Mesenteric fat pad (tissue), 1 donor: ENCODE measurements around the gene MINPP1. TPM values are rescaled to one million over a fixed set of nuclear protein-coding genes. Genes with fewer than 3 reads are reported as not detected.
"Not testable (repeated sequence)": the region's sequence is repeated elsewhere in the genome, so short reads cannot be mapped to it uniquely, and the experiment has no call there.

Experiments
- DNase-seq: peaks from one replicate; pipeline ENCODE4 v3.0.0-alpha.2; 2020; ENCODE audit warnings: low spot score
- long read RNA-seq: library from polyadenylated mRNA; unstranded; transcript quantifications from one replicate; pipeline ENCODE4 v2.0.0, GENCODE V29; 2020
- total RNA-seq: library from RNA; stranded (reverse); fragmentation: NEBNext Ultra II Directional; extraction: Animal tissue kit (Norgen Biotek cat#: 25700); gene quantifications from one replicate; pipeline ENCODE4 v1.2.1, GENCODE V29; 2021
- donor health status: DM: yes; HTN: yes; CAD: no.

The MINPP1 gene, protein sequence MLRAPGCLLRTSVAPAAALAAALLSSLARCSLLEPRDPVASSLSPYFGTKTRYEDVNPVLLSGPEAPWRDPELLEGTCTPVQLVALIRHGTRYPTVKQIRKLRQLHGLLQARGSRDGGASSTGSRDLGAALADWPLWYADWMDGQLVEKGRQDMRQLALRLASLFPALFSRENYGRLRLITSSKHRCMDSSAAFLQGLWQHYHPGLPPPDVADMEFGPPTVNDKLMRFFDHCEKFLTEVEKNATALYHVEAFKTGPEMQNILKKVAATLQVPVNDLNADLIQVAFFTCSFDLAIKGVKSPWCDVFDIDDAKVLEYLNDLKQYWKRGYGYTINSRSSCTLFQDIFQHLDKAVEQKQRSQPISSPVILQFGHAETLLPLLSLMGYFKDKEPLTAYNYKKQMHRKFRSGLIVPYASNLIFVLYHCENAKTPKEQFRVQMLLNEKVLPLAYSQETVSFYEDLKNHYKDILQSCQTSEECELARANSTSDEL
- total RNA-seq: 12.1 TPM
- long read RNA-seq, transcript MINPP1-202 (5 exons, 2,415 nt): major isoform, 65 of 67 reads
- long read RNA-seq, partial matches to known transcripts: 0 of 67 reads
- long read RNA-seq, other reads (novel, unspliced or antisense): 2 of 67 reads

DNA sequence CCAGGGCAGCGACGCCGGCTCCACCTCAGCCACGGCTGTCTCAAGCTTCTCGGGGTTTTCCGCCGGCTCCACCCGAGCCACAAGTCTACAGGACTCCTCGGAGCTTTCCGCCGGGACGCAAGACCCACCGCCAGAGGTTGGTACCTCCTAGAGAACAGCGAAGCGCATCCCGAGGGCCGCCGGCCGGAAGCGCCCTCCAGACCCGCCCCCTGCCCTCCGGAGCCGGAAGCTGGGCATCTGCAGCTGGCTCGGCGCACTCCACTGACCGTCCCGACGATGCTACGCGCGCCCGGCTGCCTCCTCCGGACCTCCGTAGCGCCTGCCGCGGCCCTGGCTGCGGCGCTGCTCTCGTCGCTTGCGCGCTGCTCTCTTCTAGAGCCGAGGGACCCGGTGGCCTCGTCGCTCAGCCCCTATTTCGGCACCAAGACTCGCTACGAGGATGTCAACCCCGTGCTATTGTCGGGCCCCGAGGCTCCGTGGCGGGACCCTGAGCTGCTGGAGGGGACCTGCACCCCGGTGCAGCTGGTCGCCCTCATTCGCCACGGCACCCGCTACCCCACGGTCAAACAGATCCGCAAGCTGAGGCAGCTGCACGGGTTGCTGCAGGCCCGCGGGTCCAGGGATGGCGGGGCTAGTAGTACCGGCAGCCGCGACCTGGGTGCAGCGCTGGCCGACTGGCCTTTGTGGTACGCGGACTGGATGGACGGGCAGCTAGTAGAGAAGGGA is at the start of gene MINPP1:
TSS of gene MINPP1 (plus strand) at position 254 of the 726 bp plus-strand sequence. CDS start at position 277, 23 bp downstream.
- DNase-seq: peak; percentile 93

DNA sequence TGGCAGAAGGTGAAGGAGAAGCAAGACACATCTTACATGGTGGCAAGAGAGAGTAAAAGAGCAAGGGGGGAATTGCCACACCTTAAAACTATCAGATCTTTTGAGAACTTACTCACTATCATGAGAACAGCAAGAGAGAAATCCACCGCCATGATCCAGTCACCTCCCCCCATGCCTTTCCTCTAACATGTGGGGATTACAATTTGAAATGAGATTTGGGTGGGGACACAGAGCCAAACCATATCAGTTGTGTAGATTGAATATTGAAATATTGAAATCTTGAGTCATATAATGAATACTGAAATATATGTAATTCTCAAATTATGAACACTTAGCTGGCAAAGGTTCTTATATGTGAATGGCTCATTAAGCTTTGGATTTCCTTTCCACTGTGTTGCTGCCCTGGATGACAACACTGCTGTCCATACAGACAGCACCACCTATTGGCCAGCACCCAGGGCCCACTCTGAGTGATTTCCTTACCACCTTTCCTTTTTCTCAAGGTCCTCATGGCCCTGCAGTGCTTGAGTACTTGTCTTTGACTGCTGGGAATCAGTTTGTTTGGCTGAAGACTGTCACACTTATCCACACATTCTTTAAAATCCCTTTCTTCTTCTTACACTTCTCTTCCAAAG is 48.0 kb upstream of the MINPP1 start:
- not testable (repeated sequence) for DNase-seq

DNA sequence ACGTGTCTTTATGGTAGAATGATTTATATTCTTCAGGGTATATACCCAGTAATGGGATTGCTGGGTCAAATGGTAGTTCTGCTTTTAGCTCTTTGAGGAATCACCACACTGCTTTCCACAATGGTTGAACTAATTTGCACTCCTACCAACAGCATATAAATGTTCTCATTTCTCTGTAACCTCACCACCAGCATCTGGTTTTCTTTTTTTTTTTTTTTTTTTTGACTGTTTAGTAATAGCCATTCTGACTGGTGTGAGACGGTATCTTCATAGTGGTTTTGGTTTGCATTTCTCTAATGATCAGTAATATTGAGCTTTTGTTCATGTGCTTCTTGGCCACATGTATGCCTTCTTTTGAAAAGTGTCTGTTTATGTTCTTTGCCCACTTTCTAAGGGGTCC is 42.9 kb upstream of the MINPP1 start:
- DNase-seq: not testable (repeated sequence)

DNA sequence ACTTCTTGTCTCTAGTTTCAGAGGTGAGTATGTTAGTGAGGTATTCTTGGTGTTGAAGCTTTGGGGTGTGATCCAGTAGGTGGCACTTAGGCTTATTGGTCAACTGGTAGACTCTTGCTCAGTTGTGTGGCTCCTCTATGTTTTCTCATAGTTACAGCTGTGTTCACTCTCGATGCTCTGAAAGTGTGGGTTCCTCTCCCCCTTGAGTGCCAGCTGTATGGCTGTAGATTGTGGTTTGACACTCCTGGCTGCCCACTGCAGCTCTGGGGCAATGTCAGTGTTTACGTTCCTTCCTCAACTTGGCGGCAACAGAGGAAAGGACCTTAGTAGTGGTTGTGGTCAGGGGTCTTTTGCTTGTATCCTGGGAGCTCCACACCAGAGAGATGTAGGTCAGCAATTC is 37.8 kb upstream of the MINPP1 start:
- not testable (repeated sequence) for DNase-seq

DNA sequence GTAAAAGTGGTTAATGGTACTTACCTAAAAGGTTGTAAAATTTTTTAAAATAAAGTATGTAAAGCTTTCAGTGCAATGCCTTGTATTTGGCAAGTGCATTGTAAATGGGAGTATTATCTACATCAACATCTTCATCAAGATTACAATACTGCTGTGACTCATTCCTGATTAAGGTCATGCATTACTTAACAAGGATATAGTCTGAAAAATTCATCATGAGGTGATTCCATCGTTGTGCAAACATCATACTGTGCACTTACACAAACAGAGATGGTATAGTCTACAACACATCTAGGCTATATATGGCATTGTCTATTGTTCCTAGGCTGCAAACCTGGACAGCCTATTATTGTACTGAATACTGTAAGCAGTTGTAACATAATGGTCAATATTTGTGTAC is 16.0 kb upstream of the MINPP1 start:
- not testable (repeated sequence) for DNase-seq

DNA sequence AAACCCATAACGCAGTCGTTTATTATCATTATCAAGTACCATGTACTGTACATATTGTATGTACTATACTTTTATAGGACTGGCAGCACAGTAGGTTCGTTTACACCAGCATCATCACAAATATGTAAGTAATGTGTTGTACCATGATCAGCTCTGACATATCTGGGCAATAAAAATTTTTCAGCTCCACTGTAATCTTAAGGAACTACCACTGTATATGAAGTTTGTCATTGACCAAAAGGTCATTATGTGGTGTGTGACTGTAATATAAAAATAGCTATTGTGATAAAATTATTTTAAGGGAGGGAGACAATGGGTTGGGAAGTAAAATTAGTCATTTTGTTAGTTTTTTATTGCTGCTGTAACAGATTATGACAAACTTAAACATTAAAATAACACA is 14.4 kb upstream of the MINPP1 start:
- not testable (repeated sequence) for DNase-seq

DNA sequence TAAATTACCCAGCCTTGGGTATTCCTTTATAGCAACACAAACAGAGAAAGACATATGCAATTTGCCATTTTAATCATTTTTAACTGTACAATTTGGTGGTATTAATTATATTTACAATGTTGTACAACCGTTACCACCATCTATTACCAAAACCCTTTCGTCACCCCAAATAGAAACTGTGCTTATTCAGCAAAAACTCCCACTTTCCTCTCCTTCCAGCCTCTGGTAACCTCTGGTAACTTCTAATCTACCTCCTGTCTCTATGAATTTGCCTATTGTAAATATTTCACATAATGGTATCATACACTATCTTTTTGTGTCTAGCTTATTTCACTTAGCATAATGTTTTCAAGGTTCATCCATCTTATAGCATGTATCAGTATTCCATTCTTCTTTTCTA is 12.2 kb upstream of the MINPP1 start:
- DNase-seq: not testable (repeated sequence)

DNA sequence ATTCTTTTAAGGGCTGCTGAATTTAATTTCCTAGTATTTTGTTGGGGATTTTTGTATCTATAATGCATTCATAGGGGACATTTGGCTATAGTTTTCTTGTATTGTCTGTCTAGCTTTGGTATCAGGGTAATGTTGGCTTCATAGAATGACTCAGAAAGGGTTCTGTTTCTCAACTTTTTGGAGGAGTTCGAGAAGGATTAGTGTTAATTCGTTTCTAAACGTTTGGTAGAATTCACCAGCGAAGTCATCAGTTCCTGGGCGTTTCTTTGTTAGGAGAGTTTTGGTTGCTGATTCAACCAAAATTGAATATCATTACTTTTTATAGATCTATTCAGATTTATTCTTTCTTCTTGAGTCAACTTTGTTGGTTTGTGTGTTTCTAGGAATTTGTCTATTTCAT is 9.2 kb upstream of the MINPP1 start:
- not testable (repeated sequence) for DNase-seq

DNA sequence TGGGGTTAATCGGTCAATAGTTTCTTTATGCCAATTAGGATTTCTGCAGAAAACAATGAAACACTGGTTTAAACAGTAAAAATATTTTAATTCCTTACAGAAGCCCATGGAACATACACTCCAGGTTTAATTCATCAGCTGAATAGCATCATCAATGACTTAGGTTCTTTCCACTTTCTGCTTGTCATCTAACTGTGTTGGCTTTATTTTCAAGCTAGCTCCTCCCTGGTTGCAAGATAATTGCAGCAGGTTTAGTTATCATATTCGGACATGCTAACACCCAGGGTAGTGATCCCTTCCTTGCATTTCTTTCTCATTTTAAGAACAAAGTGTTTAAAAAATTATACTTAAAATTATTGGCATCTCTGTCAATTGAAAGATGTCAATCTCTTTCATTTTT is 7.3 kb upstream of the MINPP1 start:
- not testable (repeated sequence) for DNase-seq

DNA sequence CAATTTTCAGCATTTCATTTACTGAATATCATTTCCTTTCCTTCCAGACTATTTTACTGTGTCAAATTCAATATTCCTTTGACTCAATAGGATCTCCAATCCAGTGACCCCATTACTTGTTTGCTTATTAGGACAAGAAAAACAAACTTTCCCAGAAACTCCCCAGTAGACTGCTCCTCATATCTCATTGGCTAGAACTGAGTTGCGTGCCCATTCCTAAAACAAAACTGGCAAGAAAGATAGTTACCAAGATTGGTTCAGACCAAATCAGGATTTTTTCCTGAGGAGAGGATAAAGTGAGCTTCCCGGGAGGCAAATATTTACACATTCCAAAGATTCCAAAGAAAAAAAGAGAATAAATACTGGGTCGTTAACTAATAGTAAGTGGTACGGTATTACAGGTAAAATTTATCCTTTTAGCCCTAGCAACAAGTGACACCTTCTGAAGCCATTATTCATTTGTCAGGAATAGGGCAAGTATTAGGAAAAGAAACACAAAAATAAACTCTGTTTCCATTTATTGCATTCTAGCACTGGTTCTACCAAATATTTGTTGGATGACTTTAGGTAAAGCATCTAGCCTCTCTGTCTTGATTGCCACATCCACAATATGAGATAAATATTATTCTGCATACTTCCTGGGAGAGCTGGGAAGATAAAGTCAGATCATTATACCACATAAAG is 6.4 kb upstream of the MINPP1 start:
- not testable (repeated sequence) for DNase-seq

DNA sequence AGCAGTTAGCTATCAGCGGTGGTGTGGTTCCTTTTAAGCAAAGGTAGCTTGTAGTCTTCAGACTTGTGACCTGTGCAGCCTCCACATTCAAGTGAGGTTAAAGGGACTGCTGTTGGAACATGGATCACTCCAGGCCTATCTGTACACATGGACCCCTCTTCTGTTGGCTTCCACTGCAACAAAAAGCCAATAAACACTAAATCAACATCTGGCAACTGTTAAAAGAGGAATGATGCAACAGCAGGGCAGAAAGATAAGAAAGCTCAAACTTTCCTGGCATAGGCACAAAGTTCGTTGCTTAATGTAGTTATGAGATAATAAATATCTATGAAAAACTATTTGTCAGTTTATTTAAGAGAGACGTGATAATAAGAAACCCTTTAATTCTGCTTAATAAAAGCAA is 4.0 kb upstream of the MINPP1 start:
- DNase-seq: no peak

DNA sequence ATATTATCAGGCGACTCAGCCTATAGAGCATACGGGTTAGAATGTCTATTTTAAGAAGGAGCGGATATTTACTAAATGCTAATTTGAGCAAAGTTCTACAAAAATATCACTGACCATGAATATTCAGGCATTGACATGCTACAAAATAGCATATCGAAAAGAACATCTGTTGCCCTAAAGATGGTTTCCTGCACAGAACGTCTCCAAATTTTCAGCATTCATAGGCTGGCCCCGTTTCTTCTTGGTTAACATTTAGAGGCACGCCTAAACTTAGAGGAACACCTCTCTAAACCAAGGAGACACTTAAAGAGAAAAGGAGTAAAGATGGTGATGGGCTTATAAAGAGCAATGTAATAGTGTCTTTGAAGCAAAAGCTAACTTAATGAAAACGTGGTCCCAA is 1.3 kb upstream of the MINPP1 start:
- no peak for DNase-seq

DNA sequence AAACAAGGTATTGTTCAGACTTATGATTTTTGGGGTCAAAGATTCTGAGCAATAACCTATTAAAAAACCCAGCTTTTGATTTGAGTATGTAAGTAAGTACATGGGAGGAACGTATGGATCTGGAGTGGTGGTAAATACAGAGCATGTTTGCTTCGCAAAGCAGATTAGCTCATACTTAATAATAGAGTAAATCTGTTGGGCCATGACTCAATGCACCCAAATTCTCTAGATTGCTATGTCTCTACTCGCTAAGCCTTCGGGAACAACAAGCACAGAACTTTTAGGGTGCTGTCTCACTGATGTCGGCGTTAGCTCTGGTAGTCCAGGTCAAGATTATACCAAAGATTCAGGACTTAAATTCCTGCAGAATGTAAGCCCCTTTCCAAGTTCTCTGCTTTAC is 807 bp upstream of the MINPP1 start:
- no peak for DNase-seq

DNA sequence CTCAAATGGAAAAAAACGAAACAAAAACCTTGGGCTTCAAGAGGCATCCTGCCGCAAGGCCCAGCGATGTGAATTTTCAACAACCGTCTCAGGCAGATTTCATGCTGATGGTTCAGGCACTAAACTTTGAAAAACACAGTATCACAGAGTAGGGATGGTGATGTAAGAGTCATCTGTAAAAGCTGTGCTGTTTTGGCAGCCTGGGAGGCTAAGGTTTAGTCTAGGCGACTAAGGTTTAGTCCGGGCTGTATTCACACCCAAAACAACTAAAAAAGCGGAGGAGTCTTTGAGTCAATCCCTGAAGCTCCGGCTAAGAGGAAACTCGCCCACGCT is 420 bp upstream of the MINPP1 start:
- no peak for DNase-seq

DNA sequence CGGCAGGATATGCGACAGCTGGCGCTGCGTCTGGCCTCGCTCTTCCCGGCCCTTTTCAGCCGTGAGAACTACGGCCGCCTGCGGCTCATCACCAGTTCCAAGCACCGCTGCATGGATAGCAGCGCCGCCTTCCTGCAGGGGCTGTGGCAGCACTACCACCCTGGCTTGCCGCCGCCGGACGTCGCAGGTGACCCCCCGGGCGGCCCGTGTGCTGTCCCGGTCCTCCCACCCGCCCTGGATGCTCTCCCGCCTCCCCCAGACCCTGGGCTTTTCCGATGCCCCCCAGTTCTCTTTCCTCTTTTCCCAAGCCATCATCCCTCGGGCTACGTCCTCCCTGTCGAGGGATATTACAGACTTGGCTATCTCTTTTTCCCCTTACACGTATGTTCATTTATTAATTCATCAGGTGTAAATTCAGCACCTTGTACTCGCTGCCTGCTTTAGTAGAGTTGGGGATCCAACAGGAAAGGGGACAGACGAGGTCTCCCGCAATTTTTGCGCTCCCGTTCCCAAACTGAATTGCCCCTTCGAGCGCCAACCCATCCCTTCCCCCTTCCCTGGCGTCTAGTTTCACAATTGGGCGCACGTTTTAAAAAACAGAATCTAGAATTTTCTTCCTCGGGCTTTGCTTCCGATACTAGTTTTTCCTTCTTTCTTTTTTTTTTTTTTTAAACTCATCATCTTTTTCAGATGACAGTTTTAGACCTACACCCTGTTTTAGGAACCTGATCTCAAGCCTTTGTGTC is 846 bp downstream of the MINPP1 start:
- no peak for DNase-seq

DNA sequence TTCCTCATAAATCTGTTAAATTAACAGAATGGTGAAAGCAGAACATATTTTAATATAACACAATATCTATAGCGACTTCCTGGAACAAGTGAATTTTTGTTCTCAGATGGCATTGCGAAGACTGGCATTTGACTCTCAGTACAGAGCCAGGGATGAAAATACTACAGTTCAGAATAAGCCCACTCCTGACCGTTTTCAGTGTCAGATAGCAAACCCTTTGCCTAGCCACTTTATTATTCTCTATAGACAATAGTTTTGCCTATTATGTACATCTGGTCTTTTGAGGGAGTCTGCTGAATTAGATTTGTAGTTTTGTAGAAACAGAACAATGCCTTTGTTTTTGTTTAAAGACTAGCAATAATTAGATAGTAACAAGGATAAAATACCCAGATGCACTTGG is 2.3 kb downstream of the MINPP1 start:
- no peak for DNase-seq

DNA sequence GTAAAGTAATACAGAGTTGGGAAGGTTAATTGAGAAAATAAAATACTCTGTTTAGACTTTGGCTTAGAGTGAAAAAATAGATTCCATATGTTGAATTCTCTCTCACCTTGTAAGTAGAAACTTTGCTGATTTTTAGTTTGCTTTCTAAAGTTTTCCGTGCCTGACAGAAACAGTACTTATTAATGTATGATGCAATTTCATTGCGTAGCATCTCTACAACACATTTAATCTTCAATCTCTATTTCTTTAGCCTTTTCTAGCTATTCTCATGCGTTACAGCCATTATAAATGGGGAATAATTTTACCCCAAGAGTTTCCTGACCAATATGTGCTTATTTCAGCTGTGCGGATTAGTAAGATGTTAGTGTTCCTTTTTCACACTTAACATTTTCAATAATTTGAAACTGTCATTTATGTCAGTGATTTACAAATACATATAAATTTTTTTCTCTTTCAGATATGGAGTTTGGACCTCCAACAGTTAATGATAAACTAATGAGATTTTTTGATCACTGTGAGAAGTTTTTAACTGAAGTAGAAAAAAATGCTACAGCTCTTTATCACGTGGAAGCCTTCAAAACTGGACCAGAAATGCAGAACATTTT is 3.3 kb downstream of the MINPP1 start:
- no peak for DNase-seq

DNA sequence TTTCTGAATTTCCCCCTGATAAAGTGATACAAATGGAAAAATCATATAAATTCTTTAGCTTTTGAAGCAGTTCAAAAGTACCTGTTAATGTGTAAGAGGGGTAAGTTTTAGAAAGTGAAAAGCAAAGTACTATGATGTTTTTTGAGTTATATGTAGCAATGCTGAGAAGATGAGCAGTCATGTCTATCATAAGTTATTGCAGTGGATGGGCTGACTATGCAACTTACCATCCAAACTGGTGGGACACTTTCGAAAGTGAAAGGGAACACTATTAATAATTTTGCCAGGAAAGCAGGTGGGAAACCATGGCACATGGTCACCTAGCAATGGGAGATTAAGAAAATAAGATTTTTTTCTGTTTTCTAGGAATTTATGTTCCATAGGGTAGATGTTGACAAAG is 4.1 kb downstream of the MINPP1 start:
- no peak for DNase-seq

DNA sequence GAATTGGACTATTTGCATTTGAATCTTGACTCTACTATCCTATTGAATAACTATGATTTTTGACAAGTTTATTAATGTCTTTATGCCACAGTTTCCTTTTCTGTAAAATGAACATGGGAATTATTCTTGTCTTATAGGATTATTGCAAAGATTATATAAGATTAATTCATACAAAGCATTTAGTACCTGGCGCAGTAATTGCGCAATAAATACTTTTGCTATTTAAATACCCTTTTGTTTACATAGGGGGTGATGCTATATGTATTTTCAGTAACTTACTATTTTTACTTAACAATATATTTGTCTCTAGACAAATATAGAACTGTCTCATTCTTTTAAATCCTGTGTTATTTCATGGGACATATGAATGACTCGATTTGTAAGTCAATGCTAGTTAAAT is 5.3 kb downstream of the MINPP1 start:
- DNase-seq: no peak

DNA sequence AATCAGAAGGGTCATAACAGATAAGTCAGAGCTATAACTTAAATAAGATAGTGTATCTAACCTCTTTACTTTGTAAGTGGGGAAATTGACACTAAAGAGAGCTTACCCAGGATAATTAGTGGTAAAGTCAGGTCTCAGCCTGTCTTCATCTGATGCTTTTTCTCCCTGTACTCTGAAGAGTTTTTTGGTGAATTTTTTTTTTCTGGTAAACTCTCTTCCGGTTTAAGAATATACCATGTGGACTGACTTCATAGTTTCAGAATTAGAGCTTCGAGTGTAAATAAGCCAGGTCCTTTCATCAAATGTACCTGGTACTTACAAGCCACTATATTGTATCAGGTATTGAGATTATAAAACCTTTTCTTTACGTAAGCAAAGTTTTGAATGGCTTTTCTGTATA is 6.8 kb downstream of the MINPP1 start:
- no peak for DNase-seq
